ENCODE results near the gene GFRA1. TPM values are rescaled to one million over a fixed set of nuclear protein-coding genes. Genes with fewer than 3 reads are reported as not detected.

GFRA1 gene
- total and polyA plus RNA-seq, 12 donors, result 0.38 to 9.3 (median 1.7) TPM

DNA sequence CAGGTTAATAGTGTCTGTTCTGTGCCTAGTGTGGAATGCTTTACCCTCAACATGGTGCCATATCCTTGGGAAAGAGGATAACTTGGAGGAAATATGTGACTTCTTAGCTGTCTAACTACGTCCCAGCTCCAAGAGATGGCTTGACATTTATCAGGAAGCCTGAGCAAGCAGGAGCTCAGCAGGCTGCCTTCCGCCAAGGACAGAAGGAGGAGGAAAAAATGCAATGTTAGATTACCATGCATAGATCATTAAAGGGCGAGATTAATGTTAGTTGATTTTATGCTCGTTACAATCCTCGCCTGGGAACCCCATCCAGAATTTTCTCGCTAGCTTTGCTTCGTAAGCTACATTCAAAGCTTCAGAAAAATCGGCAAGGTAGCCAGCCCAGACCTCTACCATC lies 97.8 kb downstream of the GFRA1 start:
- WGBS, 2 donors, result 92 to 93% methylated on average over 8 of the region's 8 CpGs
- intact Hi-C loops (cut with DNase I), result no loop called here
- H3K4me3 ChIP-seq, result no peak overlapping the region
- no peaks in the 10 kb centered on the region for H3K36me3 ChIP-seq
- no peaks in the 10 kb centered on the region for H3K27me3 ChIP-seq
- no peaks in the 10 kb centered on the region for H3K9me3 ChIP-seq
- DNase-seq (no peak), ATAC-seq (no peak)
- H3K27ac ChIP-seq, result no peak overlapping the region
- no peaks in the 10 kb centered on the region for H3K4me1 ChIP-seq
- TF ChIP-seq, protein P1, sequence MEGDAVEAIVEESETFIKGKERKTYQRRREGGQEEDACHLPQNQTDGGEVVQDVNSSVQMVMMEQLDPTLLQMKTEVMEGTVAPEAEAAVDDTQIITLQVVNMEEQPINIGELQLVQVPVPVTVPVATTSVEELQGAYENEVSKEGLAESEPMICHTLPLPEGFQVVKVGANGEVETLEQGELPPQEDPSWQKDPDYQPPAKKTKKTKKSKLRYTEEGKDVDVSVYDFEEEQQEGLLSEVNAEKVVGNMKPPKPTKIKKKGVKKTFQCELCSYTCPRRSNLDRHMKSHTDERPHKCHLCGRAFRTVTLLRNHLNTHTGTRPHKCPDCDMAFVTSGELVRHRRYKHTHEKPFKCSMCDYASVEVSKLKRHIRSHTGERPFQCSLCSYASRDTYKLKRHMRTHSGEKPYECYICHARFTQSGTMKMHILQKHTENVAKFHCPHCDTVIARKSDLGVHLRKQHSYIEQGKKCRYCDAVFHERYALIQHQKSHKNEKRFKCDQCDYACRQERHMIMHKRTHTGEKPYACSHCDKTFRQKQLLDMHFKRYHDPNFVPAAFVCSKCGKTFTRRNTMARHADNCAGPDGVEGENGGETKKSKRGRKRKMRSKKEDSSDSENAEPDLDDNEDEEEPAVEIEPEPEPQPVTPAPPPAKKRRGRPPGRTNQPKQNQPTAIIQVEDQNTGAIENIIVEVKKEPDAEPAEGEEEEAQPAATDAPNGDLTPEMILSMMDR (IDR thresholded peaks at IDR 0.05), result no peak

DNA sequence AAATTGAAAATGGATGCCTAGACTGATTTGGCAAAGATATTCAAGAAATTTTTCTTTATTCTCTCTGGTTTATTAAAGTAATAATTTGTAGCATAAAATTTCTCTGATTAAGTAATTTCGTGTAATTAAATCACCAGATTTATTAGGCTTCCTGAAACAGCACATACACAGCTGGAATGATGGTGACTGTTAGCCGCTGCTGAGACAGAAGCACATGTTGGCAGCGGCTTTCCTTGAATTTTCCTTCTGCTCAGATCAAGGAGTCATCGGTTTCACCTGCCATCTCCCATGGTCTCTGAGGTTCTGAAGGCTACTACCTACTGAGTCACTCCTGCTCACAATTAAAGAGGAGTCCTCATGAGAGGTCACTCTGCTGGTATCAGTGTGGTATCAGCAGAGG lies 101.5 kb downstream of the GFRA1 start:
- no peaks in the 10 kb centered on the region for H3K27me3 ChIP-seq

DNA sequence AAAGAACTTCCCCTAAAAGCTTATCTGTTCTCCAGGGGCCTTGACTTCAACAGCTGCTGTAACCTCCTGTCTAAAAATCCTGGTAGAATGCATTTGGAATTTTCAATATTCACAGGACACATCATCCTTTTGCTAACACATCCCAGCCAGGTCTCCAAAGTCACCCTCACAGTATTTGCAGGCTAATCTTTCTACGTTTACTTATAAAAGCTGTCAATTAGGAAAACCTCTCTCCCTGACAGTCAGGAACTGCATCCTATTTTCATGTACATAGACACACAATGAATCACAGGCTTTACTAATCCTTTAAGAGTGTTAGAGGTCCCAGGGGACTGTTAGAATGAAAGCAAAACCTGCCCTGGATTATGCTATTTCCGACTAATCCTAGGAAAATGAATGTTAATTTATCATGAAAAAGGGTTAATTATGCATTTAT lies 102.2 kb downstream of the GFRA1 start:
- H3K4me3 ChIP-seq, result peak overlapping the region in 2 of 10 donors; percentile 10 to 20
- no peak overlapping the region for H3K27ac ChIP-seq
- no peak for ATAC-seq
- H3K36me3 ChIP-seq, result no peaks in the 10 kb centered on the region
- no peaks in the 10 kb centered on the region for H3K27me3 ChIP-seq
- 14 to 25% methylated on average over 2 of the region's 2 CpGs for WGBS, 2 donors
- TF ChIP-seq, protein P1 (IDR thresholded peaks at IDR 0.05), result no peak
- intact Hi-C loops (cut with DNase I), result no loop called here
- no peak for DNase-seq
- H3K9me3 ChIP-seq, result peaks cover 0 to 13% (median 0%) of the 10 kb centered on the region in 11 donors
- H3K4me1 ChIP-seq, result no peaks in the 10 kb centered on the region

More for the DNA sequence above, 101.5 kb downstream of the GFRA1 start:
- Histone ChIP-seq H3K36me3 (no peaks in the 10 kb centered on the region), H3K27ac (no peak overlapping the region), H3K9me3 (peaks cover 0 to 13% (median 0%) of the 10 kb centered on the region in 11 donors), H3K4me3 (peak overlapping the region in 1 of 10 donors; percentile 20), H3K4me1 (no peaks in the 10 kb centered on the region)
- ATAC-seq (no peak), DNase-seq (no peak)
- TF ChIP-seq, protein P1 (IDR thresholded peaks at IDR 0.05), result no peak
- WGBS, 2 donors, result 83 to 88% methylated on average over 4 of the region's 4 CpGs
- intact Hi-C loops (cut with DNase I), result no loop called here

DNA sequence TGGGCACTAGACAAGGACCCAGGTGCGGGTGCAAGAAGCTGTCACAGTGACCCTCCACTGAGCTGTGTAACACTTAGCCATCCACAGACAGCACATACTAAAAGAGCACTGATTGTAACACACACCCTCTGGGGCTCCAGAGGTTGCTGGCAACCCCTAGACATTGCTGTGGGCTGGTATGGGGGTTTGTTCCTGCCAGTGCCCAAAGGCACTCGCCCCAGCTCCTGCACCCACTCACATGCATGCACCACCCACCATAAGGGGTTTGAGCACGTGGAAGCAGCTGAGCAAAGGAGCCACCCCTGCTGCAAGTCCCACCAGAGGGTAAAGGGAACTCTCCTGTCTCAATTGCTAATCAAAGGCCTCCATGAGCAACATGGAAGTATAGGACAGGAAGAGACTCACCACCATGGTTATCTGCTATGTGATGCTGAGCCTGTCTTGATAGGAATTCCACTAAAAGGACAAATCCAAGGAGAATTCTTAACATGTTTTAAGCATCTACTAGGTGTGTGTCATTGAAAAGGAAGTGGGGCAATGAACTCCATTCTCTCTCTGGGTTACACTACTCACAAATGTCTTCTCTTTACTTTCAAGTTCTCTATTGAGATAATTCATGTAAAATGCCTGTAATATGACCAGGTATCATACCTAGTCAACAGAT lies 103.1 kb downstream of the GFRA1 start:
- Histone ChIP-seq H3K9me3 (peaks cover 0 to 13% (median 0%) of the 10 kb centered on the region in 11 donors), H3K36me3 (no peaks in the 10 kb centered on the region), H3K27me3 (no peaks in the 10 kb centered on the region), H3K4me1 (no peaks in the 10 kb centered on the region), H3K4me3 (no peak overlapping the region), H3K27ac (no peak overlapping the region)
- TF ChIP-seq, protein P1 (IDR thresholded peaks at IDR 0.05), result no peak
- 77 to 83% methylated on average over 3 of the region's 3 CpGs for WGBS, 2 donors
- DNase-seq, result no peak
- ATAC-seq, result no peak
- intact Hi-C loops (cut with DNase I), result no loop called here
